CD14-positive monocyte (primary cell): ENCODE results near the gene VSTM2L. TPM values are rescaled to one million over a fixed set of nuclear protein-coding genes. Genes with fewer than 3 reads are reported as not detected.

ENCODE experiments used
- DNase-seq, 3 donors: peaks; one replicate each; pipeline ENCODE4 v3.0.0-alpha.2; 2011 to 2022
- H2AFZ ChIP-seq: 2 replicates; pipeline ENCODE4 v1.6.0; 2012; ENCODE audit warnings: mild to moderate bottlenecking, low read depth, low read length, inconsistent platforms; ENCODE audit not compliant: insufficient read depth, poor library complexity, severe bottlenecking
- H3K27ac ChIP-seq, 2 donors: 1 replicate in 1 of 2; 2 replicates in 1 of 2; pipeline ENCODE4 v1.5.1; 2012 to 2013; ENCODE audit warnings: low read length in 2 of 2, control low read depth in 1 of 2, inconsistent platforms in 1 of 2, low read depth in 1 of 2, mild to moderate bottlenecking in 1 of 2
- H3K27me3 ChIP-seq, 2 donors: one replicate each; pipeline versions ENCODE4 v1.6.0 to v1.6.1; 2011 to 2013; ENCODE audit warnings: low read length in 2 of 2; ENCODE audit not compliant: control insufficient read depth in 2 of 2, insufficient read depth in 2 of 2
- H3K36me3 ChIP-seq, 2 donors: replicated peaks in 1 of 2; 1 replicate in 1 of 2; 2 replicates in 1 of 2; pipeline versions ENCODE4 v1.5.1 to v1.6.1; 2012 to 2013; ENCODE audit warnings: low read length in 2 of 2, control low read depth in 1 of 2, inconsistent platforms in 1 of 2, mild to moderate bottlenecking in 1 of 2; ENCODE audit not compliant: insufficient read depth in 2 of 2, control insufficient read depth in 1 of 2
- H3K4me1 ChIP-seq, 2 donors: 1 replicate in 1 of 2; 2 replicates in 1 of 2; pipeline versions ENCODE4 v1.5.1 to v1.6.1; 2012 to 2013; ENCODE audit warnings: low read length in 2 of 2, control low read depth in 1 of 2, inconsistent platforms in 1 of 2, mild to moderate bottlenecking in 1 of 2, moderate library complexity in 1 of 2; ENCODE audit not compliant: insufficient read depth in 2 of 2, control insufficient read depth in 1 of 2
- H3K4me2 ChIP-seq: replicated peaks from 2 replicates; pipeline ENCODE3; 2012; ENCODE audit warnings: low read length, moderate library complexity, mild to moderate bottlenecking; ENCODE audit not compliant: poor library complexity, severe bottlenecking; ENCODE audit errors: extremely low read depth
- H3K4me3 ChIP-seq, 3 experiments: fragments of 200-600 bp in 1 of 3; sonication (generic) in 1 of 3; replicated peaks in 1 of 3; 1 replicate in 2 of 3; 2 replicates in 1 of 3; pipeline ENCODE4 v1.5.1; 2011 to 2013; ENCODE audit warnings: low read length in 3 of 3, mild to moderate bottlenecking in 3 of 3, control low read depth in 2 of 3, low read depth in 2 of 3, inconsistent platforms in 1 of 3, moderate library complexity in 1 of 3
- H3K79me2 ChIP-seq: 2 replicates; pipeline ENCODE4 v1.6.0; 2012; ENCODE audit warnings: mild to moderate bottlenecking, control low read depth, inconsistent platforms, low read length, moderate library complexity; ENCODE audit not compliant: insufficient read depth
- H3K9ac ChIP-seq: 2 replicates; pipeline ENCODE4 v1.6.0; 2017; ENCODE audit warnings: low read length, mild to moderate bottlenecking; ENCODE audit not compliant: insufficient read depth, poor library complexity, severe bottlenecking
- H3K9me3 ChIP-seq, 2 donors: replicated peaks in 1 of 2; 1 replicate in 1 of 2; 2 replicates in 1 of 2; pipeline versions ENCODE4 v1.5.1 to v1.6.1; 2012 to 2013; ENCODE audit warnings: low read length in 2 of 2, control low read depth in 1 of 2; ENCODE audit not compliant: control insufficient read depth in 1 of 2, insufficient read depth in 1 of 2
- H4K20me1 ChIP-seq: 2 replicates; pipeline ENCODE4 v1.6.0; 2012; ENCODE audit warnings: mild to moderate bottlenecking, low read length, control low read depth, moderate library complexity; ENCODE audit not compliant: insufficient read depth
- H3K27ac Mint-ChIP-seq, 7 donors: one replicate each; pipeline ENCODE4 v1.8.0; 2020; ENCODE audit warnings: mild to moderate bottlenecking in 7 of 7, mixed read lengths in 7 of 7, moderate library complexity in 6 of 7, inconsistent platforms in 2 of 7
- H3K27me3 Mint-ChIP-seq, 3 donors: one replicate each; pipeline ENCODE4 v1.8.0; 2021 to 2022; ENCODE audit warnings: low read depth in 3 of 3, mild to moderate bottlenecking in 3 of 3, mixed read lengths in 3 of 3, moderate library complexity in 3 of 3, inconsistent platforms in 1 of 3
- H3K36me3 Mint-ChIP-seq, 2 donors: one replicate each; pipeline ENCODE4 v1.8.0; 2020; ENCODE audit warnings: mixed read lengths in 2 of 2, inconsistent platforms in 1 of 2, mild to moderate bottlenecking in 1 of 2
- H3K4me1 Mint-ChIP-seq: one replicate; pipeline ENCODE4 v1.8.0; 2020; ENCODE audit warnings: mild to moderate bottlenecking, mixed read lengths
- H3K4me3 Mint-ChIP-seq, 2 donors: one replicate each; pipeline ENCODE4 v1.8.0; 2020; ENCODE audit warnings: mild to moderate bottlenecking in 2 of 2, mixed read lengths in 2 of 2, moderate library complexity in 1 of 2
- H3K9me3 Mint-ChIP-seq, 7 donors: one replicate each; pipeline ENCODE4 v1.8.0; 2020 to 2022; ENCODE audit warnings: mixed read lengths in 7 of 7, mild to moderate bottlenecking in 6 of 7, moderate library complexity in 6 of 7, inconsistent platforms in 2 of 7
- WGBS: methylation state at CpG from one replicate; pipeline ENCODE4 v1.1.5; 2013; ENCODE audit warnings: missing lambda C conversion rate; ENCODE audit not compliant: insufficient coverage; 5-methylcytosine and 5-hydroxymethylcytosine counted together
- intact Hi-C, 2 donors: fragments of 100-400 bp; cut with micrococcal nuclease; formaldehyde crosslinking; loops; one replicate each; pipeline versions ENCODE4 v1.15.0 to v1.15.1; 2023
- polyA plus RNA-seq, 3 donors: library from polyadenylated mRNA; depleted of rRNA in 1 of 3; unstranded in 2 of 3; stranded (reverse) in 1 of 3; fragments of 300-500 nt in 2 of 3; fragments of >200 nt in 1 of 3; fragmentation: Illumina TruSeq in 2 of 3; gene quantifications; 1 replicate in 2 of 3; 2 replicates in 1 of 3; pipeline ENCODE4 v1.2.3, GENCODE V29; 2012 to 2021
- TF ChIP-seq, protein P1 (sequence below): fragments of 200-600 bp; IDR thresholded peaks from one replicate; pipeline ENCODE4 v1.8.0; 2022; ENCODE audit warnings: antibody characterized with exemption, mild to moderate bottlenecking

The VSTM2L gene
- polyA plus RNA-seq, 3 donors = not detected

DNA sequence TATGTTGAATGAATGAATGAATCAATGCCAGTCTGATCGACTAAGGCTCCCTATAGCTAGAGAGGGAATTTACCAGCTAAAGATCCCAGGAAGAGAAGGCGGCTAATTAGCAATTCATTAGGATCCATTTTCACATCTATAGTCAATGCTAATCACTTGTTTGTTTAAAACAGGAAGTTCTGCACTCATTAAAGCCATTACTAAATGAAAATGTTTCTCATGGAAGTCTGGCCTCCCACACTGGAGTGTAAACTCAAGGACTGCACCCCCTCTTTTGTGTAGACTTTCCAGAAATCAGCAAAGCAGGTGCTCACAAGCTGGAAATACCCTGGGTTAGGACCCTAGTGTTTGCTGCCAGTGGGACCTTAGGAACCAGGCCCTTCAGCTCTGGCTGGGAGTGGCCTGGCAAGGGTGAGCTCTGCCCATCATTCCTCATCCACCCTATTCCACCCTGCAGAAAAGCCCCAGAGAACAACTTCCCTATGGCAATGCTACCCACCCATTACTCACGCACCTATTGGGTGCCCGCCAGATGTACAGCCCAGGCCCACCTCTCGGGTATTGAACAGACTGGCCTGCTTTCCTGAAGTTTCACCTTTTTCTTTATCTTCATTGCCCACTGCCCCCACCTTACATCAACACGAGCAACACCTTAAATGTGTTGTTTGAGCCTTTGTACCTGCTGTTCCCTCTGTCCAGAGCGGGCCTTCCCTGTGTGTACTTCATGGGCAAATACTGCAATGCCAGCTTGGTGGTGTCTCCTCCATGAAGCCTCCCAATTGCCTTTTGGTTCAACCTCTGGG lies 69.5 kb downstream of the VSTM2L start:
- peaks cover 0 to 3% of the 10 kb centered on the region in 2 donors for H3K9me3 ChIP-seq
- H3K4me3 ChIP-seq = no peak overlapping the region
- H3K79me2 ChIP-seq = no peaks in the 10 kb centered on the region
- Mint-ChIP-seq H3K27me3 (peaks cover 4 to 10% (median 7%) of the 10 kb centered on the region in 3 donors), H3K4me3 (no peak overlapping the region), H3K9me3 (peaks cover 8 to 14% (median 12%) of the 10 kb centered on the region in 7 donors), H3K4me1 (no peaks in the 10 kb centered on the region), H3K36me3 (peaks cover 0 to 6% of the 10 kb centered on the region in 2 donors), H3K27ac (no peak overlapping the region)
- no peak overlapping the region for H3K9ac ChIP-seq
- no peaks in the 10 kb centered on the region for H3K4me1 ChIP-seq
- 92% methylated on average over 5 of the region's 7 CpGs for WGBS
- H2AFZ ChIP-seq = no peak overlapping the region
- H3K27ac ChIP-seq = no peak overlapping the region
- no peak for DNase-seq
- H3K27me3 ChIP-seq = no peaks in the 10 kb centered on the region
- H4K20me1 ChIP-seq = no peaks in the 10 kb centered on the region
- TF ChIP-seq, protein P1, sequence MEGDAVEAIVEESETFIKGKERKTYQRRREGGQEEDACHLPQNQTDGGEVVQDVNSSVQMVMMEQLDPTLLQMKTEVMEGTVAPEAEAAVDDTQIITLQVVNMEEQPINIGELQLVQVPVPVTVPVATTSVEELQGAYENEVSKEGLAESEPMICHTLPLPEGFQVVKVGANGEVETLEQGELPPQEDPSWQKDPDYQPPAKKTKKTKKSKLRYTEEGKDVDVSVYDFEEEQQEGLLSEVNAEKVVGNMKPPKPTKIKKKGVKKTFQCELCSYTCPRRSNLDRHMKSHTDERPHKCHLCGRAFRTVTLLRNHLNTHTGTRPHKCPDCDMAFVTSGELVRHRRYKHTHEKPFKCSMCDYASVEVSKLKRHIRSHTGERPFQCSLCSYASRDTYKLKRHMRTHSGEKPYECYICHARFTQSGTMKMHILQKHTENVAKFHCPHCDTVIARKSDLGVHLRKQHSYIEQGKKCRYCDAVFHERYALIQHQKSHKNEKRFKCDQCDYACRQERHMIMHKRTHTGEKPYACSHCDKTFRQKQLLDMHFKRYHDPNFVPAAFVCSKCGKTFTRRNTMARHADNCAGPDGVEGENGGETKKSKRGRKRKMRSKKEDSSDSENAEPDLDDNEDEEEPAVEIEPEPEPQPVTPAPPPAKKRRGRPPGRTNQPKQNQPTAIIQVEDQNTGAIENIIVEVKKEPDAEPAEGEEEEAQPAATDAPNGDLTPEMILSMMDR = no peak
- no peak overlapping the region for H3K4me2 ChIP-seq
- intact Hi-C loops = no loop called here
- H3K36me3 ChIP-seq = no peaks in the 10 kb centered on the region

DNA sequence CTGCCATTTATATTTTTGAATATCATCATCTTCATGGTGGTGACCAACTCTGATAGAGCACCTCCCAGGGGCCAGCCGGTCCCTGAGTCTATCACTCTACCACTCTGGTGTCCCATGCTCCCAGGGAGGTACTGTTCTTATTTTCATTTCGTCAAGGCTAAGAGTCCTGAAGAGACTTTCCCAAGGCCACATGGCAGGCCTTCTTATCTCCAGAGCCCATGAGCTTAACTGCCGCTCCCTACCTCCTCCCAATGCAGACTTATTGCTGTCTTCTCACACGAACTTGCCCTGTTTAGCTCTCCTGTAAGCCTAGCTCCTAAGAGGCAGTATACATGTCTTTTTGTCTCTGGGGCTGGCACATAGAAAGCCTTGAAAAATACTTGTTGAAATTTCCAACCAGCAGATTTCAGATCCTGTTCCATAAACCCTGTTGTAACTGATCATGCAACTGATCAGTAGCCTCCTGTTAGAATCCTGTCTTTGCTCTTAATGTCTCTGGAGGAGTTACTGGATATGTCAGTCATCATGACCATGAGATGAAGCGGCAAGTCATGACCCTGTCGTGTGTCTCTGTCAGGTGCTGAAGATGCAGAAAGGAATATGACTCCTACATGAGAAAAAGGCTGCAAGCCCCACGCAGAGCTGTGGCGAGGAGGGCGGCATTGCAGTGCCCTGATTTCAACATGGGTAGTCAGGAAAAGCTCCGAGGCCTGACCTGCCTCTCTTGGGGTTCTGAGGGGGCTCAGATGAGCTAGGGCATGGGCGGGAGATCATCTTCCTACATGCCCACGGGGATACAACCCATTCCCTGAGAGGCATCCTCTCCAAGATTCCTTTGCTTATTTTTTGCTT lies 70.4 kb downstream of the VSTM2L start:
- Mint-ChIP-seq H3K4me3 (no peak overlapping the region), H3K27me3 (peaks cover 7 to 13% (median 9%) of the 10 kb centered on the region in 3 donors), H3K27ac (no peak overlapping the region), H3K4me1 (no peaks in the 10 kb centered on the region), H3K36me3 (peaks cover 0 to 6% of the 10 kb centered on the region in 2 donors), H3K9me3 (peaks cover 4 to 10% (median 6%) of the 10 kb centered on the region in 7 donors)
- no peak for DNase-seq
- no peak overlapping the region for H3K9ac ChIP-seq
- H3K4me1 ChIP-seq = no peaks in the 10 kb centered on the region
- H4K20me1 ChIP-seq = no peaks in the 10 kb centered on the region
- WGBS = 98% methylated on average over 7 of the region's 12 CpGs
- H3K27ac ChIP-seq = no peak overlapping the region
- H3K27me3 ChIP-seq = peaks cover 0 to 2% of the 10 kb centered on the region in 2 donors
- intact Hi-C loops = no loop called here
- no peak overlapping the region for H3K4me2 ChIP-seq
- H3K79me2 ChIP-seq = no peaks in the 10 kb centered on the region
- peaks cover 0 to 3% of the 10 kb centered on the region in 2 donors for H3K9me3 ChIP-seq
- H3K4me3 ChIP-seq = no peak overlapping the region
- TF ChIP-seq, protein P1 = no peak
- H2AFZ ChIP-seq = no peak overlapping the region
- H3K36me3 ChIP-seq = no peaks in the 10 kb centered on the region
